LoVo (cell line): Measurements from ENCODE around the gene APBA2.
"Not testable (repeated sequence)": the region's sequence is repeated elsewhere in the genome, so short reads cannot be mapped to it uniquely, and the experiment has no call there.

Experiments used
- DNase-seq: peaks from one replicate; pipeline ENCODE4 v3.0.0-alpha.2; 2016; ENCODE audit warnings: low spot score

APBA2 gene

GRCh38 chr15:28885630-28886430 is at the start of gene APBA2:
TSS of gene APBA2 (plus strand) at chr15:28885974. CDS start at chr15:29053885, 167,911 bp downstream.
- no peak for DNase-seq

- not testable (repeated sequence) for DNase-seq
These were observed 45.5 kb upstream of the APBA2 start for GRCh38 chr15:28840285-28840684.

GRCh38 chr15:28842210-28842609 is 43.6 kb upstream of the APBA2 start:
- DNase-seq, result not testable (repeated sequence)

GRCh38 chr15:28843520-28843919 is 42.3 kb upstream of the APBA2 start:
- DNase-seq, result not testable (repeated sequence)

GRCh38 chr15:28844147-28844546 is 41.6 kb upstream of the APBA2 start:
- DNase-seq, result not testable (repeated sequence)

- DNase-seq, result not testable (repeated sequence)
These were observed 38.5 kb upstream of the APBA2 start for GRCh38 chr15:28847247-28847646.

- DNase-seq, result not testable (repeated sequence)
These were observed 37.8 kb upstream of the APBA2 start for GRCh38 chr15:28847959-28848358.

GRCh38 chr15:28848521-28848920 is 37.3 kb upstream of the APBA2 start, which contains the start of gene GOLGA6L7:
TSS of gene GOLGA6L7 (minus strand) at chr15:28848644. CDS start at chr15:28848549, 95 bp downstream.
- DNase-seq, result not testable (repeated sequence)

GRCh38 chr15:28849271-28849670 is 36.5 kb upstream of the APBA2 start:
- not testable (repeated sequence) for DNase-seq

GRCh38 chr15:28849766-28850165 is 36.0 kb upstream of the APBA2 start:
- not testable (repeated sequence) for DNase-seq

- not testable (repeated sequence) for DNase-seq
These were observed 32.1 kb upstream of the APBA2 start for GRCh38 chr15:28853654-28854053.

GRCh38 chr15:28854578-28854977 is 31.2 kb upstream of the APBA2 start:
- DNase-seq, result not testable (repeated sequence)

GRCh38 chr15:28861031-28861534 is 24.7 kb upstream of the APBA2 start:
- DNase-seq, result no peak

GRCh38 chr15:28861589-28862293 is 24.0 kb upstream of the APBA2 start:
- not testable (repeated sequence) for DNase-seq

- no peak for DNase-seq
These were observed 16.9 kb upstream of the APBA2 start for GRCh38 chr15:28868744-28869345.

- DNase-seq, result no peak
These were observed 14.6 kb upstream of the APBA2 start for GRCh38 chr15:28871168-28871567.

GRCh38 chr15:28873006-28873405 is 12.8 kb upstream of the APBA2 start:
- DNase-seq, result no peak

- no peak for DNase-seq
These were observed 12.1 kb upstream of the APBA2 start for GRCh38 chr15:28873585-28874190.

GRCh38 chr15:28875461-28876000 is 10.2 kb upstream of the APBA2 start:
- no peak for DNase-seq

GRCh38 chr15:28876131-28876844 is 9.5 kb upstream of the APBA2 start:
- no peak for DNase-seq

GRCh38 chr15:28876845-28877185 is 9.0 kb upstream of the APBA2 start:
- no peak for DNase-seq
